ENCODE data around the gene TREM2.
"Not testable (repeated sequence)": the region's sequence is repeated elsewhere in the genome, so short reads cannot be mapped to it uniquely, and the experiment has no call there.

Gene TREM2

DNA sequence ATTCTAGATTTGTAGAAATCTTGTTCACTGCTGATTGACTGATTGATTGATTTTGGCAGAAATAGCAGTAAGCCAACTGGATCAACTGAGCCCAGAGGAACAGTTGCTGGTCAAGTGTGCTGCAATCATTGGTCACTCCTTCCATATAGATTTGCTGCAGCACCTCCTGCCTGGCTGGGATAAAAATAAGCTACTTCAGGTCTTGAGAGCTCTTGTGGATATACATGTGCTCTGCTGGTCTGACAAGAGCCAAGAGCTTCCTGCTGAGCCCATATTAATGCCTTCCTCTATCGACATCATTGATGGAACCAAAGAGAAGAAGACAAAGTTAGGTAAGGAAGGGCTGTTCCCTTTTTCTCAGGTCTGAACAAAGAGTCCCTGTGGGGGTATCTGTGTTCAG lies 40.0 kb downstream of the TREM2 start:
- Histone ChIP-seq H3K9me3 (ENCODE audit: severe bottlenecking) (no peaks in the 10 kb centered on the region), H3K27ac (no peak overlapping the region), H3K27me3 (ENCODE audit: insufficient read depth, low read depth, severe bottlenecking) (no peaks in the 10 kb centered on the region), H3K36me3 (no peaks in the 10 kb centered on the region), H3K4me3 (ENCODE audit: low read depth, low read length) (no peak overlapping the region)
- TF ChIP-seq, protein P1, sequence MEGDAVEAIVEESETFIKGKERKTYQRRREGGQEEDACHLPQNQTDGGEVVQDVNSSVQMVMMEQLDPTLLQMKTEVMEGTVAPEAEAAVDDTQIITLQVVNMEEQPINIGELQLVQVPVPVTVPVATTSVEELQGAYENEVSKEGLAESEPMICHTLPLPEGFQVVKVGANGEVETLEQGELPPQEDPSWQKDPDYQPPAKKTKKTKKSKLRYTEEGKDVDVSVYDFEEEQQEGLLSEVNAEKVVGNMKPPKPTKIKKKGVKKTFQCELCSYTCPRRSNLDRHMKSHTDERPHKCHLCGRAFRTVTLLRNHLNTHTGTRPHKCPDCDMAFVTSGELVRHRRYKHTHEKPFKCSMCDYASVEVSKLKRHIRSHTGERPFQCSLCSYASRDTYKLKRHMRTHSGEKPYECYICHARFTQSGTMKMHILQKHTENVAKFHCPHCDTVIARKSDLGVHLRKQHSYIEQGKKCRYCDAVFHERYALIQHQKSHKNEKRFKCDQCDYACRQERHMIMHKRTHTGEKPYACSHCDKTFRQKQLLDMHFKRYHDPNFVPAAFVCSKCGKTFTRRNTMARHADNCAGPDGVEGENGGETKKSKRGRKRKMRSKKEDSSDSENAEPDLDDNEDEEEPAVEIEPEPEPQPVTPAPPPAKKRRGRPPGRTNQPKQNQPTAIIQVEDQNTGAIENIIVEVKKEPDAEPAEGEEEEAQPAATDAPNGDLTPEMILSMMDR (IDR thresholded peaks at IDR 0.05; ENCODE audit: low read depth, low read length): no peak
- DNase-seq: no peak

DNA sequence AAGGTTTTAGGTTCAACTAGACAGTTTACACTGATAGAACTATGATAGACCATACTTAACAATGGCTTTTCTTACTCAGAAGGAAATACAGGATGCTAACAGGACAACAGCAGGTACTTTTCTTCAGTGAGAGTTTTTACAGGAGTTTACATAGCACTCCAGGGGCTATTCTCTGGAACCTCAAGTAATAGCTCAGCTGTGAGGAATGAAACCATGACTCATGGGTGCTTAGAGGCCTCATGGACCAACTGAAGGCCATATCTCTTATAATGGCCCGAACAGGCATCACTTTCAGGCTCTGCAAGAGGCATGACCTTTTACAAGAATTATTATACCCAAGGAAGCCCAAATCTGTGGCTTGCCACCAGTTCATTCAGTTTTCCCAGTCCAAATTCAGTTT lies 40.5 kb downstream of the TREM2 start:
- H3K27ac ChIP-seq: no peak overlapping the region
- no peaks in the 10 kb centered on the region for H3K9me3 ChIP-seq (ENCODE audit: severe bottlenecking)
- DNase-seq: no peak
- TF ChIP-seq, protein P1 (IDR thresholded peaks at IDR 0.05; ENCODE audit: low read depth, low read length): no peak
- H3K4me3 ChIP-seq (ENCODE audit: low read depth, low read length): no peak overlapping the region
- no peaks in the 10 kb centered on the region for H3K27me3 ChIP-seq (ENCODE audit: insufficient read depth, low read depth, severe bottlenecking)
- H3K36me3 ChIP-seq: no peaks in the 10 kb centered on the region

DNA sequence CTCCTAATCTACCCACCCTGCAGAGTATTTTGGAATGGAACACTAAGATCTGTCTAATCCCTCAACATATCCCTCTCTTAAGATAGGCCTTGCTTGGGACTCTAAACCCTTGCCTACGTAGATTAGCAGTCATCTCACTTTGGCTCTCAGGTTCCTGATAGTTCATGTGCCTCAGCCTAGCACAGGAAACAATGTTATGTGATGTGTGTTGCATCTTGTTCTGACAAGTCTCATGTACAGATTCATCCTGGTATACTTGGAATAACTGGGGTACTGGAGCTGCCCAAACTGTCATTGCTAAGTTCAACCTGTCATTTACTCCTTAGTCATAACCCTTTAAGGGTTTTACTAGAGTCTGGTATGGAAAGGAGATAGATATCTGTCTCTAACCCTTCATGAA lies 42.9 kb downstream of the TREM2 start:
- Histone ChIP-seq H3K27me3 (ENCODE audit: insufficient read depth, low read depth, severe bottlenecking) (no peaks in the 10 kb centered on the region), H3K4me3 (ENCODE audit: low read depth, low read length) (no peak overlapping the region), H3K27ac (no peak overlapping the region), H3K36me3 (no peaks in the 10 kb centered on the region), H3K9me3 (ENCODE audit: severe bottlenecking) (no peaks in the 10 kb centered on the region)
- TF ChIP-seq, protein P1 (IDR thresholded peaks at IDR 0.05; ENCODE audit: low read depth, low read length): no peak
- no peak for DNase-seq

GRCh38 chr6:41119508-41119907 lies 43.4 kb downstream of the TREM2 start:
- DNase-seq: no peak
- TF ChIP-seq, protein P1 (IDR thresholded peaks at IDR 0.05; ENCODE audit: low read depth, low read length): no peak
- H3K9me3 ChIP-seq (ENCODE audit: severe bottlenecking): no peaks in the 10 kb centered on the region
- H3K4me3 ChIP-seq (ENCODE audit: low read depth, low read length): no peak overlapping the region
- no peaks in the 10 kb centered on the region for H3K36me3 ChIP-seq
- no peak overlapping the region for H3K27ac ChIP-seq
- H3K27me3 ChIP-seq (ENCODE audit: insufficient read depth, low read depth, severe bottlenecking): no peaks in the 10 kb centered on the region

DNA sequence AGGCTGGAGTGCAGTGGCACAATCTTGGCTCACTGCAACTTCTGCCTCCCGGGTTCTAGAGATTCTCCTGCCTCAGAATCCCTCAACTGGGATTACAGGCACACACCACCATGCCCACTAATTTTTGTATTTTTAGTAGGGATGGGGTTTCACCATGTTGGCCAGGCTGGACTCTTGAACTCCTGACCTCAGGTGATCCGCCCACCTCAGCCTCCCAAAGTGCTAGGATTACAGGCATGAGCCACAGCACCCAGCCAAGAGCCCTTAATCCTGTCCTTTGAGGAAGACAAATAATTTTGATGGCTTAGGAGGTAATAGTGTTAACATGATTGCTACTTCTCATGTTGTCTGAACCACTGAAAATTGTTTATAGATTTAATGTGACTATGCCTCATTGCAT lies 47.9 kb downstream of the TREM2 start:
- not testable (repeated sequence) for H3K9me3 ChIP-seq (ENCODE audit: severe bottlenecking); H3K27me3 ChIP-seq (ENCODE audit: insufficient read depth, low read depth, severe bottlenecking); H3K4me3 ChIP-seq (ENCODE audit: low read depth, low read length); H3K36me3 ChIP-seq
- peak; percentile 77 for DNase-seq
- H3K27ac ChIP-seq: 0 out of 2 replicates have a peak overlapping the region, but pooled peaks have one; percentile 6

- H3K4me3 ChIP-seq (ENCODE audit: low read depth, low read length): no peak overlapping the region
These were observed 51.9 kb downstream of the TREM2 start for GRCh38 chr6:41111017-41111416.

More at GRCh38 chr6:41111017-41111416, 51.9 kb downstream of the TREM2 start:
- no peak for DNase-seq
- H3K27me3 ChIP-seq (ENCODE audit: insufficient read depth, low read depth, severe bottlenecking): no peaks in the 10 kb centered on the region
- H3K9me3 ChIP-seq (ENCODE audit: severe bottlenecking): no peaks in the 10 kb centered on the region
- no peak overlapping the region for H3K27ac ChIP-seq
- H3K36me3 ChIP-seq: no peaks in the 10 kb centered on the region
- TF ChIP-seq, protein P1 (IDR thresholded peaks at IDR 0.05; ENCODE audit: low read depth, low read length): no peak

Measured in WERI-Rb-1 (cell line).